Esophagus squamous epithelium (tissue), 4 donors: ENCODE results near the gene CYP3A5.
"Not testable (repeated sequence)": the region's sequence is repeated elsewhere in the genome, so short reads cannot be mapped to it uniquely, and the experiment has no call there.

ENCODE experiments used
- POLR2A ChIP-seq, 4 donors: fragments of 450-650 bp; IDR thresholded peaks; one replicate each; pipeline ENCODE4 v1.6.1; 2017; ENCODE audit warnings: antibody characterized with exemption in 4 of 4, mild to moderate bottlenecking in 4 of 4, moderate library complexity in 3 of 4
- TF ChIP-seq, protein P1 (sequence below), 6 experiments: fragments of 450-650 bp in 4 of 6; fragments of 200-600 bp in 2 of 6; sonication (generic) in 2 of 6; IDR thresholded peaks; one replicate each; pipeline ENCODE4 v1.5.1; 2016 to 2019; ENCODE audit warnings: antibody characterized with exemption in 6 of 6, mild to moderate bottlenecking in 4 of 6, moderate library complexity in 4 of 6

DNA sequence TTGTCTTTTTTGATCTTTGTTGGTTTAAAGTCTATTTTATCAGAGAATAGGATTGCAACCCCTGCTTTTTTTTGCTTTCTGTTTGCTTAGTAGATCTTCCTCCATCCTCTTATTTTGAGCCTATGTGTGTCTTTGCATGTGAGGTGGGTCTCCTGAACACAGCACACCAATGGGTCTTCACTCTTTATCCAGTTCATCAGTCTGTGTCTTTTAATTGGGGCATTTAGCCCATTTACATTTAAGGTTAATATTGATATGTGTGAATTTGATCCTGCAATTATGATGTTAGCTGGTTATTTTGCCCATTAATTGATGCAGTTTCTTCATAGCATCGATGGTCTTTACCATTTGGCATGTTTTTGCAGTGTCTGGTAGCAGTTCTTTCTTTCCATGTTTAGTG lies 11.9 kb upstream of the CYP3A5 start:
- TF ChIP-seq, protein P1, sequence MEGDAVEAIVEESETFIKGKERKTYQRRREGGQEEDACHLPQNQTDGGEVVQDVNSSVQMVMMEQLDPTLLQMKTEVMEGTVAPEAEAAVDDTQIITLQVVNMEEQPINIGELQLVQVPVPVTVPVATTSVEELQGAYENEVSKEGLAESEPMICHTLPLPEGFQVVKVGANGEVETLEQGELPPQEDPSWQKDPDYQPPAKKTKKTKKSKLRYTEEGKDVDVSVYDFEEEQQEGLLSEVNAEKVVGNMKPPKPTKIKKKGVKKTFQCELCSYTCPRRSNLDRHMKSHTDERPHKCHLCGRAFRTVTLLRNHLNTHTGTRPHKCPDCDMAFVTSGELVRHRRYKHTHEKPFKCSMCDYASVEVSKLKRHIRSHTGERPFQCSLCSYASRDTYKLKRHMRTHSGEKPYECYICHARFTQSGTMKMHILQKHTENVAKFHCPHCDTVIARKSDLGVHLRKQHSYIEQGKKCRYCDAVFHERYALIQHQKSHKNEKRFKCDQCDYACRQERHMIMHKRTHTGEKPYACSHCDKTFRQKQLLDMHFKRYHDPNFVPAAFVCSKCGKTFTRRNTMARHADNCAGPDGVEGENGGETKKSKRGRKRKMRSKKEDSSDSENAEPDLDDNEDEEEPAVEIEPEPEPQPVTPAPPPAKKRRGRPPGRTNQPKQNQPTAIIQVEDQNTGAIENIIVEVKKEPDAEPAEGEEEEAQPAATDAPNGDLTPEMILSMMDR (IDR thresholded peaks at IDR 0.05) = not testable (repeated sequence)
- not testable (repeated sequence) for TF ChIP-seq POLR2A (IDR thresholded peaks at IDR 0.05)
